Mesendoderm (in vitro differentiated cells): ENCODE data around the gene DRAXIN. TPM values are rescaled to one million over a fixed set of nuclear protein-coding genes. Genes with fewer than 3 reads are reported as not detected.
"Not testable (repeated sequence)": the region's sequence is repeated elsewhere in the genome, so short reads cannot be mapped to it uniquely, and the experiment has no call there.

Experiments
- DNase-seq: peaks from one replicate; pipeline ENCODE4 v3.0.0; 2013
- H2AK5ac ChIP-seq: 2 replicates; pipeline ENCODE4 v1.6.1; 2013; ENCODE audit warnings: low read length, inconsistent platforms
- H2BK120ac ChIP-seq: 2 replicates; pipeline ENCODE4 v1.6.1; 2013; ENCODE audit warnings: low read depth, mild to moderate bottlenecking, low read length, moderate library complexity, mixed read lengths
- H2BK15ac ChIP-seq: replicated peaks from 2 replicates; pipeline ENCODE4 v1.6.1; 2013; ENCODE audit warnings: low read depth, mild to moderate bottlenecking, moderate library complexity
- H2BK5ac ChIP-seq: 2 replicates; pipeline ENCODE4 v1.6.1; 2013; ENCODE audit warnings: low read length, inconsistent platforms
- H3K18ac ChIP-seq: 2 replicates; pipeline ENCODE4 v1.6.1; 2013; ENCODE audit warnings: mild to moderate bottlenecking, low read length, mixed read lengths
- H3K23ac ChIP-seq: one replicate; pipeline ENCODE4 v1.6.1; 2013; ENCODE audit warnings: low read length
- H3K27ac ChIP-seq: 2 replicates; pipeline ENCODE4 v1.5.1; 2013; ENCODE audit warnings: low read depth, mild to moderate bottlenecking, inconsistent platforms, low read length, moderate library complexity
- H3K27me3 ChIP-seq: 2 replicates; pipeline ENCODE4 v1.6.1; 2013; ENCODE audit warnings: low read length, control low read depth, mild to moderate bottlenecking, inconsistent platforms; ENCODE audit not compliant: insufficient read depth, poor library complexity
- H3K36me3 ChIP-seq: 2 replicates; pipeline ENCODE4 v1.6.1; 2013; ENCODE audit warnings: low read length, inconsistent platforms; ENCODE audit not compliant: control insufficient read depth, insufficient read depth
- H3K4ac ChIP-seq: one replicate; pipeline ENCODE4 v1.6.1; 2013; ENCODE audit warnings: low read depth, mild to moderate bottlenecking, low read length, moderate library complexity
- H3K4me1 ChIP-seq: 2 replicates; pipeline ENCODE4 v1.6.1; 2013; ENCODE audit warnings: low read depth, low read length, inconsistent platforms; ENCODE audit not compliant: control insufficient read depth
- H3K4me2 ChIP-seq: 2 replicates; pipeline ENCODE4 v1.6.1; 2013; ENCODE audit warnings: low read length
- H3K4me3 ChIP-seq: 2 replicates; pipeline ENCODE4 v1.5.1; 2013; ENCODE audit warnings: mild to moderate bottlenecking, low read length
- H3K56ac ChIP-seq: one replicate; pipeline ENCODE4 v1.6.1; 2013; ENCODE audit warnings: low read length
- H3K79me1 ChIP-seq: 2 replicates; pipeline ENCODE4 v1.6.1; 2013; ENCODE audit warnings: low read length, inconsistent platforms
- H3K79me2 ChIP-seq: 2 replicates; pipeline ENCODE4 v1.6.1; 2013; ENCODE audit warnings: mild to moderate bottlenecking, low read length; ENCODE audit not compliant: control insufficient read depth, insufficient read depth
- H3K9ac ChIP-seq: 2 replicates; pipeline ENCODE4 v1.6.1; 2013; ENCODE audit warnings: low read length, inconsistent platforms
- H4K5ac ChIP-seq: one replicate; pipeline ENCODE4 v1.6.1; 2013; ENCODE audit warnings: low read length
- H4K8ac ChIP-seq: one replicate; pipeline ENCODE4 v1.6.1; 2013; ENCODE audit warnings: low read depth, mild to moderate bottlenecking, control low read depth, low read length, moderate library complexity
- WGBS: extraction: QIAGEN DNeasy Blood & Tissue Kit; methylation state at CpG from one replicate; pipeline ENCODE4 v1.1.7; 2013; ENCODE audit warnings: low lambda C conversion rate, missing lambda C conversion rate; ENCODE audit not compliant: insufficient coverage; ENCODE audit errors: extremely low coverage; 5-methylcytosine and 5-hydroxymethylcytosine counted together
- polyA plus RNA-seq, 2 experiments: library from polyadenylated mRNA; stranded (reverse); fragments of 200-250 nt; gene quantifications; one replicate each; pipeline ENCODE4 v1.2.3, GENCODE V29; 2013

DRAXIN gene, protein sequence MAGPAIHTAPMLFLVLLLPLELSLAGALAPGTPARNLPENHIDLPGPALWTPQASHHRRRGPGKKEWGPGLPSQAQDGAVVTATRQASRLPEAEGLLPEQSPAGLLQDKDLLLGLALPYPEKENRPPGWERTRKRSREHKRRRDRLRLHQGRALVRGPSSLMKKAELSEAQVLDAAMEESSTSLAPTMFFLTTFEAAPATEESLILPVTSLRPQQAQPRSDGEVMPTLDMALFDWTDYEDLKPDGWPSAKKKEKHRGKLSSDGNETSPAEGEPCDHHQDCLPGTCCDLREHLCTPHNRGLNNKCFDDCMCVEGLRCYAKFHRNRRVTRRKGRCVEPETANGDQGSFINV
- polyA plus RNA-seq (2013, experiment 1 of 2): 5.6 TPM
- polyA plus RNA-seq (2013, experiment 2 of 2): 5.8 TPM

DNA sequence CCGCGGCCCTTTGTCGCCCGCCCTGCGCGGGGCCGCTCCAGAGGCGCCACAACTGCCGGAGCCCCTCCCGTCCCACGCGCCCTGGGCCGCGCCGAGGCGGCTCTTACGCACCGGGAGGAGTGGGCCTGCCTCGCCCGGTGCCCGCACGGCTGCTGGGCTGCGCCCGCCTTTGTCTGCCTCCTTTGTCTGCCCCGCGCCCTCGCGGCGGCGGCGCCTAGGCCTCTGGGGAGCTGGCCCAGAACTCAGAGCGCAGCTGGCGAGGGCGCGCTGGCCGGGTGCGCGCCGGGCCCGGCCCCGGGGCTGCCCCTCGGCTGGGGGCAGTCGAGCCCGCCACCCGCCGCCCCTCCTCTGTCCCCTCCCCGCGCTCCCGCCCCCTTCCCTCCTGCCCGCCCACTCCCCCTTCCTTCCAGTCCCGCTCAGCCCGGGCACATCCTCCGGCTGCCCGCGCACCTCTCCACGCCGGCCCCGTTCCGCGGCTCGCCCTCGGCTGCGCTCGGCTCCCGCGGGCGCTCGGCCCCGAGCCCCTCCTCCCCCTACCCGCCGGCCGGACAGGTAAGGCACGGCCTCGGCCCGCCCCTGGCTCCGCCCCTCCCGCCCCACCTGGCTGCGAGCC, at the start of gene DRAXIN:
DRAXIN (plus strand) TSS at position 409 of the 613 bp plus-strand sequence. CDS start 14,549 bp downstream, outside the sequence.
- H3K79me2 ChIP-seq: peaks cover 13% of the 10 kb centered on the region
- peak; percentile 66 for DNase-seq
- peak within 1 kb of the TSS; percentile 96 for H3K56ac ChIP-seq
- peak within 1 kb of the TSS; percentile 45 for H3K18ac ChIP-seq
- H3K27me3 ChIP-seq: no peaks in the 10 kb centered on the region
- H3K79me1 ChIP-seq: no peaks in the 10 kb centered on the region
- peaks cover 3% of the 10 kb centered on the region for H3K4me1 ChIP-seq
- H3K36me3 ChIP-seq: no peaks in the 10 kb centered on the region
- no peak within 1 kb of the TSS for H2BK15ac ChIP-seq
- peak within 1 kb of the TSS; percentile 27 for H3K27ac ChIP-seq
- peak within 1 kb of the TSS; percentile 59 for H2BK5ac ChIP-seq
- H3K9ac ChIP-seq: peak within 1 kb of the TSS; percentile 93
- H3K4ac ChIP-seq: peak within 1 kb of the TSS; percentile 73
- peak within 1 kb of the TSS; percentile 64 for H3K4me2 ChIP-seq
- H2BK120ac ChIP-seq: peak within 1 kb of the TSS; percentile 8
- peak within 1 kb of the TSS; percentile 56 for H3K23ac ChIP-seq
- H2AK5ac ChIP-seq: no peak within 1 kb of the TSS
- WGBS: no CpG with 5 or more reads among the region's 78 CpGs
- no peak within 1 kb of the TSS for H4K5ac ChIP-seq
- H3K4me3 ChIP-seq: peak within 1 kb of the TSS; percentile 77
- H4K8ac ChIP-seq: no peak within 1 kb of the TSS

DNA sequence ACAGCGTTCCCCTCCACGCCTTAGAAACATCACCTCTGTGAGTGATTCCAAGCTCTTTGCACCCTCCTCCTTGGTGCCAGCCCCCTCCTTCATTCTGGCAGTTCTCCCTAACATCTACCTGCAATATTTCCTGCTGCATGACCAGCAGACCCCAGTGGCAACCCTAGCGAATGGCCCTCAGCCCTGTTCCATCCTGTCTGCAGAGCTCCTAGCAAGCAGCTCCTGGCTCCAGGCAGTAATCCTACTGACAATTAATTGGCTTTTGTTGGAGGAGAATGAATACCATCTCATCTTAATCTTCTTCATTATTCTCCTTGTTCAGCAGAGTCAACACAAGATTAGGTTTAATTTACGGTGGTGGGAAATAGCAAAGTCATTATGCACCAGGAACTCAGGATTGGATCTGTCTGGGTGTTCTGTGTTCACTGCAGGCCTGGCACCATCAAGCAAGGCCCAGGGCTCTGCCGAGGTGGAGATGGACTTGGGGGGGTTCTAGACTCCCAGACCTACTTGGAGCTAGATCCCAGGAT, 49.7 kb upstream of the DRAXIN start:
- Histone ChIP-seq H2BK5ac (no peak overlapping the region), H3K4ac (no peak overlapping the region), H3K4me2 (no peak overlapping the region), H2AK5ac (no peak overlapping the region), H3K23ac (no peak overlapping the region), H2BK15ac (no peak overlapping the region), H4K5ac (no peak overlapping the region), H3K56ac (no peak overlapping the region), H3K27ac (no peak overlapping the region), H3K18ac (no peak overlapping the region), H3K4me1 (no peaks in the 10 kb centered on the region), H3K79me1 (no peaks in the 10 kb centered on the region), H3K9ac (no peak overlapping the region), H3K36me3 (no peaks in the 10 kb centered on the region), H3K79me2 (no peaks in the 10 kb centered on the region), H3K27me3 (no peaks in the 10 kb centered on the region), H4K8ac (no peak overlapping the region), H2BK120ac (no peak overlapping the region), H3K4me3 (no peak overlapping the region)
- no CpG with 5 or more reads among the region's 5 CpGs for WGBS
- no peak for DNase-seq

DNA sequence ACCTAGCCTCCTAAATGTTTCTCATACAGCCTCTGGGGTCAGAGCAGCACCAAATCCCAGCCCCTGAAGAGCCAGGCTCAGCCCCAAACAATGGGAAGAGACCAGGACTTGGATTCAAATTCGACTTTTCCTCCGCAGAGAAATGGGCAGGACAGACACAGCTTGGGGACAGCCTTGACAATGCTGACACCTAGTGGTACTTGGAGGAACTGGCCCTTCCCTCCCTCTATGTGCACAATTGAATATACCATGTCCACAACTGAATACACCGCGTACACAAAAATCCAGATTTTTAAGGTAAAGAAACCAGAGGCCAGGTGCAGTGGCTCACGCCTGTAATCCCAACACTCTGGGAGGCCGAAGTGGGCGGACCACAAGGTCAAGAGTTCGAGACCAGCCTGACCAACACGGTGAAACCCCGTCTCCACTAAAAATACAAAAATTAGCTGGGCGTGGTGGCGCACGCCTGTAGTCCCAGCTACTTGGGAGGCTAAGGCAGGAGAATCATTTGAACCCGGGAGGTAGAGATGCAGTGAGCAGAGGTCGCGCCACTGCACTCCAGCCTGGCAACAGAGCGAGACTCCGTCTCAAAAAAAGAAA, 49.0 kb upstream of the DRAXIN start:
- not testable (repeated sequence) for H3K18ac ChIP-seq, H2BK5ac ChIP-seq
- no CpG with 5 or more reads among the region's 18 CpGs for WGBS

DNA sequence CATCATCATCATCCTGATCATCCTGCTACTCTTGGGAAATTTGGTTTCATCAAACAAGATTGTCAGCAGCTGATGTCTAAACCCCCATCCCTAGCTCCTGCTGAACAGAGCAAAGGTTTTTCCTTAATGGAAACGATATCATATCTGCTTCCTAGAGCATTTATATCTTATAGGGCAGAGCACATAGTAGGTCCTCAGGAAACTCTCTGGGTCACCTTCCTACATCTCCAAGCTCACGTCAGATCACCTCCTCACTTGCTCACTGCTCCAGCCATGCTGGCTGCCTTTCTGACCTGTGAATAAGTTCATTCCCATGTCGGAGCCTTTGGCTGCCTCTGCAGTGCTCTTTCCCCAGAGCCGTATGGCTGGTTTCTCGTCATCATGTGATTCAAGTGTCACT, 47.7 kb upstream of the DRAXIN start:
- Histone ChIP-seq H2AK5ac (no peak overlapping the region), H3K79me2 (no peaks in the 10 kb centered on the region), H3K4me3 (no peak overlapping the region), H3K9ac (no peak overlapping the region), H2BK120ac (no peak overlapping the region), H3K27me3 (no peaks in the 10 kb centered on the region), H4K5ac (no peak overlapping the region), H3K4me2 (no peak overlapping the region), H2BK5ac (no peak overlapping the region), H3K4me1 (no peaks in the 10 kb centered on the region), H3K18ac (no peak overlapping the region), H3K27ac (no peak overlapping the region), H3K23ac (no peak overlapping the region), H3K4ac (no peak overlapping the region), H3K79me1 (no peaks in the 10 kb centered on the region), H3K56ac (no peak overlapping the region), H4K8ac (no peak overlapping the region), H3K36me3 (no peaks in the 10 kb centered on the region), H2BK15ac (no peak overlapping the region)
- no CpG with 5 or more reads among the region's 5 CpGs for WGBS
- DNase-seq: no peak

More for the DNA sequence above, 49.0 kb upstream of the DRAXIN start:
- H3K79me1 ChIP-seq, H2BK15ac ChIP-seq, H3K56ac ChIP-seq, H3K9ac ChIP-seq, H3K4me1 ChIP-seq, H4K5ac ChIP-seq, H3K4ac ChIP-seq, H4K8ac ChIP-seq, H3K4me3 ChIP-seq, H3K27ac ChIP-seq, H2AK5ac ChIP-seq, H3K4me2 ChIP-seq, H3K36me3 ChIP-seq, H3K23ac ChIP-seq, H3K27me3 ChIP-seq, H2BK120ac ChIP-seq, H3K79me2 ChIP-seq: not testable (repeated sequence)
- DNase-seq: peak; percentile 57

DNA sequence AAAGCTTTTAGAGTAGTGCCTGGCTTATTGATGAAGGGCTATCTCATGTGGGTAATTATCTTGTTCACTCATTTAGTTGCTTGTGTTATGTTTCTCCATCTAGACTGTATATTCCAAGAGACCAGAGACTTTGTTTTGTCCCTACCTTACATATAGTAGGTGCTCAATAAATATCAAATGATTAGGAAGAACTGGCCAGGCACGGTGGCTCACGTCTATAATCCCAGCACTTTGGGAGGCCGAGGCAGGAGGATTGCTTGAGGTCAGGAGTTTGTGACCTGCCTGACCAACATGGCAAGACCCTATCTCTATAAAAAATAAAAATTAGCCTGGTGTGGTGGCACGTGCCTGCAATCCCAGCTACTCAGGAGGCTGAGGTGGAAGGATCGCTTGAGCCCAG, 46.2 kb upstream of the DRAXIN start:
- no peaks in the 10 kb centered on the region for H3K36me3 ChIP-seq
- H3K79me1 ChIP-seq: no peaks in the 10 kb centered on the region
- DNase-seq: no peak
- no peak overlapping the region for H4K8ac ChIP-seq
- no peak overlapping the region for H2BK15ac ChIP-seq
- no peak overlapping the region for H3K4me2 ChIP-seq
- no peak overlapping the region for H3K56ac ChIP-seq
- no peak overlapping the region for H3K4me3 ChIP-seq
- H3K4me1 ChIP-seq: no peaks in the 10 kb centered on the region
- no peak overlapping the region for H3K18ac ChIP-seq
- no peaks in the 10 kb centered on the region for H3K79me2 ChIP-seq
- H3K9ac ChIP-seq: no peak overlapping the region
- WGBS: no CpG with 5 or more reads among the region's 5 CpGs
- H2BK120ac ChIP-seq: no peak overlapping the region
- H3K23ac ChIP-seq: no peak overlapping the region
- H4K5ac ChIP-seq: no peak overlapping the region
- no peak overlapping the region for H2AK5ac ChIP-seq
- H3K27ac ChIP-seq: no peak overlapping the region
- no peak overlapping the region for H3K4ac ChIP-seq
- H2BK5ac ChIP-seq: no peak overlapping the region
- H3K27me3 ChIP-seq: no peaks in the 10 kb centered on the region
